Mesothelial cell of epicardium (in vitro differentiated cells): ENCODE measurements around the gene IL2RA. TPM values are rescaled to one million over a fixed set of nuclear protein-coding genes. Genes with fewer than 3 reads are reported as not detected.

Experiments
- DNase-seq, 2 experiments: peaks; one replicate each; pipeline ENCODE4 v3.0.0; 2021; ENCODE audit warnings: low spot score in 2 of 2; ENCODE audit not compliant: unreplicated experiment in 2 of 2
- H3K27ac Mint-ChIP-seq: 2 replicates; pipeline ENCODE4 v1.8.0; 2021; ENCODE audit warnings: mixed read lengths
- H3K27me3 Mint-ChIP-seq: 2 replicates; pipeline ENCODE4 v1.8.0; 2021; ENCODE audit warnings: low read depth, mixed read lengths
- H3K36me3 Mint-ChIP-seq: 2 replicates; pipeline ENCODE4 v1.8.0; 2021; ENCODE audit warnings: mixed read lengths
- H3K4me1 Mint-ChIP-seq: 2 replicates; pipeline ENCODE4 v1.8.0; 2021; ENCODE audit warnings: mixed read lengths
- H3K4me3 Mint-ChIP-seq: 2 replicates; pipeline ENCODE4 v1.8.0; 2021; ENCODE audit warnings: mild to moderate bottlenecking, moderate library complexity, mixed read lengths
- H3K9me3 Mint-ChIP-seq: 2 replicates; pipeline ENCODE4 v1.8.0; 2021; ENCODE audit warnings: mixed read lengths
- CTCF ChIP-seq: fragments of 200-600 bp; sonication (generic); IDR thresholded peaks from one replicate; pipeline ENCODE4 v1.5.0; 2021; ENCODE audit warnings: antibody characterized with exemption; ENCODE audit not compliant: unreplicated experiment
- total RNA-seq: library from RNA; stranded (reverse); gene quantifications from 3 replicates; pipeline ENCODE4 v1.2.1, GENCODE V29; 2021

Gene IL2RA
- total RNA-seq, 1 donor from 2014 or later = not detected

GRCh38 chr10:6056411-6057135 is 5.6 kb downstream of the IL2RA start:
- TF ChIP-seq CTCF = no peak
- peaks cover 60% of the 10 kb centered on the region for H3K27me3 Mint-ChIP-seq
- DNase-seq = no peak
- no peak overlapping the region for H3K27ac Mint-ChIP-seq
- H3K36me3 Mint-ChIP-seq = no peaks in the 10 kb centered on the region
- H3K4me3 Mint-ChIP-seq = no peak overlapping the region
- H3K9me3 Mint-ChIP-seq = no peaks in the 10 kb centered on the region
- no peaks in the 10 kb centered on the region for H3K4me1 Mint-ChIP-seq

DNA sequence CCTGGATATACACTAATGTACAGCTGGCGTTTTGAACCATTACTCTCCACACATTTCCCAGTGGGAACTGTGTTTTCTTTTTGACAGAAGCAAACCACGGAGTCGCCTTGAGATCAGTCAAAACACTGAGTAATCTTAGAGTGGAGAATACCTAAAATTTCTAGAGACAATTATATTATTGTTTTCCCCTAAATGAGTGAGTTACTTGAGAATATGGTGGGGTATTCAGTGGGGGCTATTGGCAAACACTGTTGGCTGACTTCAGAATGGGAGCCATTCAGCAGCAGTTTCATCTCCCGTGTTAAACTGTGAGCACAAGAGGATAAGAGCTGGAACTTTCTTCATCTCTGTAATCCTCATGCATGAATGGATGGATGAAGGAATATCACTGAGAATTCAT is 6.2 kb downstream of the IL2RA start:
- no peak for TF ChIP-seq CTCF
- peaks cover 64% of the 10 kb centered on the region for H3K27me3 Mint-ChIP-seq
- H3K27ac Mint-ChIP-seq = no peak overlapping the region
- H3K36me3 Mint-ChIP-seq = no peaks in the 10 kb centered on the region
- no peak overlapping the region for H3K4me3 Mint-ChIP-seq
- H3K9me3 Mint-ChIP-seq = no peaks in the 10 kb centered on the region
- no peak for DNase-seq
- H3K4me1 Mint-ChIP-seq = no peaks in the 10 kb centered on the region

GRCh38 chr10:6054884-6055283 is 7.3 kb downstream of the IL2RA start:
- no peaks in the 10 kb centered on the region for H3K36me3 Mint-ChIP-seq
- peaks cover 70% of the 10 kb centered on the region for H3K27me3 Mint-ChIP-seq
- no peak for DNase-seq
- H3K27ac Mint-ChIP-seq = no peak overlapping the region
- H3K4me3 Mint-ChIP-seq = no peak overlapping the region
- no peaks in the 10 kb centered on the region for H3K4me1 Mint-ChIP-seq
- H3K9me3 Mint-ChIP-seq = no peaks in the 10 kb centered on the region
- TF ChIP-seq CTCF = no peak

- Mint-ChIP-seq H3K9me3 (no peaks in the 10 kb centered on the region), H3K4me1 (no peaks in the 10 kb centered on the region), H3K27ac (no peak overlapping the region), H3K36me3 (no peaks in the 10 kb centered on the region), H3K27me3 (peaks cover 71% of the 10 kb centered on the region), H3K4me3 (no peak overlapping the region)
- DNase-seq = no peak
- no peak for TF ChIP-seq CTCF
Observed at GRCh38 chr10:6053816-6054631, 8.1 kb downstream of the IL2RA start.

DNA sequence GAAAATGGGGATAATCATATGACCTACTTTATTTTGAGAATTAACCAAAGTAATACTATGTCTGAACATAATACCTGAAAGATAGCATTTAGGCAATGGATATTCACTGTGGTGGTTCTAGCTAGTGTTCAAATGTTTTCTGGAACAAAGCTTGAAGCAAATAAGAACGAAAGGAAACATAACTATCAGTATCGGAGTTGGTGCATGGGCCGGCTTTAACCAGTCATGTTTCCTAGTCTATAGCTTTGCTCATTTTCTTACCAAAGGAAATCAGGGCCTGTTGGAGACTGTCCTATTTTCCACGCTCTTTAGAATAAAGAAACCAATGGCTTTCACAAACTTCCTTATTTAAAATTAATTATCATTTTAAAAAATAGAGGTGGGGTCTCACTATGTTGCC is 8.9 kb downstream of the IL2RA start:
- no peaks in the 10 kb centered on the region for H3K9me3 Mint-ChIP-seq
- H3K36me3 Mint-ChIP-seq = no peaks in the 10 kb centered on the region
- no peaks in the 10 kb centered on the region for H3K4me1 Mint-ChIP-seq
- no peak overlapping the region for H3K4me3 Mint-ChIP-seq
- no peak for DNase-seq
- peaks cover 70% of the 10 kb centered on the region for H3K27me3 Mint-ChIP-seq
- no peak for TF ChIP-seq CTCF
- H3K27ac Mint-ChIP-seq = no peak overlapping the region
